A172 (cell line): Measurements from ENCODE around the gene VIPR2. TPM values are rescaled to one million over a fixed set of nuclear protein-coding genes. Genes with fewer than 3 reads are reported as not detected.
"Not testable (repeated sequence)": the region's sequence is repeated elsewhere in the genome, so short reads cannot be mapped to it uniquely, and the experiment has no call there.

ENCODE experiments used
- DNase-seq: peaks from one replicate; pipeline ENCODE4 v3.0.0-alpha.2; 2015; ENCODE audit warnings: low spot score
- total RNA-seq: library from RNA; depleted of rRNA; stranded (reverse); fragments of >200 nt; shearing (Covaris generic); gene quantifications from 2 replicates; pipeline ENCODE4 v1.2.3, GENCODE V29; 2014

Gene VIPR2
- total RNA-seq, 1 experiment from 2014 or later, result not detected

- DNase-seq, result no peak
Observed at GRCh38 chr7:159094023-159094740, 50.5 kb downstream of the VIPR2 start.

- no peak for DNase-seq
Observed at GRCh38 chr7:159093351-159093971, 51.2 kb downstream of the VIPR2 start.

- DNase-seq, result no peak
Observed at GRCh38 chr7:159092701-159093121, 52.0 kb downstream of the VIPR2 start.

- DNase-seq, result no peak
Observed at GRCh38 chr7:159091480-159092475, 52.9 kb downstream of the VIPR2 start.

GRCh38 chr7:159091041-159091440, 53.6 kb downstream of the VIPR2 start:
- DNase-seq, result no peak

GRCh38 chr7:159088016-159088865, 56.4 kb downstream of the VIPR2 start:
- no peak for DNase-seq

- DNase-seq, result no peak
Observed at GRCh38 chr7:159086301-159086925, 58.3 kb downstream of the VIPR2 start.

GRCh38 chr7:159084069-159084801, 60.4 kb downstream of the VIPR2 start:
- no peak for DNase-seq

- no peak for DNase-seq
Observed at GRCh38 chr7:159083698-159084068, 61.0 kb downstream of the VIPR2 start.

- DNase-seq, result no peak
Observed at GRCh38 chr7:159083001-159083697, 61.5 kb downstream of the VIPR2 start.

GRCh38 chr7:159082075-159082474, 62.6 kb downstream of the VIPR2 start:
- not testable (repeated sequence) for DNase-seq

- DNase-seq, result no peak
Observed at GRCh38 chr7:159078911-159079270, 65.8 kb downstream of the VIPR2 start.

GRCh38 chr7:159078193-159078910, 66.3 kb downstream of the VIPR2 start:
- DNase-seq, result no peak

GRCh38 chr7:159076333-159076732, 68.3 kb downstream of the VIPR2 start:
- no peak for DNase-seq

GRCh38 chr7:159075563-159076238, 69.0 kb downstream of the VIPR2 start:
- no peak for DNase-seq

GRCh38 chr7:159071260-159071659, 73.4 kb downstream of the VIPR2 start:
- no peak for DNase-seq

- DNase-seq, result peak; percentile 2
Observed at GRCh38 chr7:159070431-159071148, 74.1 kb downstream of the VIPR2 start.
